ENCODE results near the gene CCDC40. TPM values are rescaled to one million over a fixed set of nuclear protein-coding genes. Genes with fewer than 3 reads are reported as not detected.

CCDC40 gene
- total RNA-seq, 2 experiments from 2014 or later = not detected

DNA sequence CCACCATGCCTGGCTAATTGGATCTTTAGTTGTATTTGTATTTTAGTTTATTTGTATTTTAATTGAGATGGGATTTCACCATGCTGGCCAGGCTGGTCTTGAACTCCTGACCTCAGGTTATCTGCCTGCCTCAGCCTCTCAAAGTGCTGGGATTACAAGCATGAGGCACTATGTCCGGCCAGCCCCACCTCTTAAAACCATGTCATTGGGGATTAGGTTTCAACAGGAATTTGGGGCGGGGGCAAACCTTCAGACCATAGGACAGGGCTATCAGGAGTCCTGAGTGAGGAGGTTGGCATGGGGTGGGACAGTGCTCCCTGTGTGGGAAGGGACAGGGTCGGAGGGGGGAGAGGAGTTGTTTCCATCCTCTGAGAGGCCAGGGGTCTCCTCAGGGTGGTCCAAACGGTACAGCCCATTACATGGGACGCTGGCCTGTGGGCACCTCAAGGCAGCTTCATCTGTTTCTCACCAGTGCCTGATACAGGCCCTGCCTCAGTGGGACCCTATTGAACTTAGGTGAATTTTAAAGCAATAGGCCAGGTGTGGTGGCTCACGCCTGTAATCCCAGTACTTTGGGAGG lies 86.6 kb downstream of the CCDC40 start:
- H3K4me3 ChIP-seq (ENCODE audit: low read depth, low read length, poor library complexity, severe bottlenecking) = no peak overlapping the region
- H3K36me3 ChIP-seq (ENCODE audit: insufficient read depth, low read length) = no peaks in the 10 kb centered on the region
- H3K79me2 ChIP-seq (ENCODE audit: insufficient read depth, low read depth, low read length) = no peaks in the 10 kb centered on the region
- no peaks in the 10 kb centered on the region for H3K4me1 ChIP-seq (ENCODE audit: insufficient read depth, low read length, poor library complexity, severe bottlenecking)
- DNase-seq (ENCODE audit: low spot score) = no peak
- BruUV-seq (replicated peaks) = no TSS peak
- no peaks in the 10 kb centered on the region for H3K9me3 ChIP-seq (ENCODE audit: low read length)
- no peak overlapping the region for H3K4me2 ChIP-seq (ENCODE audit: low read length)
- no peak for TF ChIP-seq CTCF (conservative IDR thresholded peaks at IDR 0.05; ENCODE audit: low read length)
- TF ChIP-seq EZH2phosphoT487 (IDR thresholded peaks at IDR 0.05; ENCODE audit: borderline replicate concordance, low read depth, low read length) = no peak
- intact Hi-C loops (cut with micrococcal nuclease; ENCODE audit: unreplicated experiment) = no loop called here
- H2AFZ ChIP-seq (ENCODE audit: low read length) = no peak overlapping the region
- H3K9me2 ChIP-seq (ENCODE audit: insufficient read depth, low read length) = no peaks in the 10 kb centered on the region
- H4K20me1 ChIP-seq (ENCODE audit: insufficient read depth, low read length) = no peaks in the 10 kb centered on the region
- ChIA-PET POLR2A (interaction anchor here (0.7 kb wide), 1 partner anchor 156 kb away, joined by 3 read pairs; no protein-coding TSS in a partner anchor), CTCF (ENCODE audit: unreplicated experiment) (no interaction called here)
- H3K27ac ChIP-seq (ENCODE audit: low read depth, low read length, poor library complexity, severe bottlenecking) = no peak overlapping the region

- ChIA-PET POLR2A (interaction anchor here (0.6 to 0.7 kb wide), 2 partner anchors 10 to 52 kb away, joined by 3 read pairs; no protein-coding TSS in a partner anchor), CTCF (ENCODE audit: unreplicated experiment) (no interaction called here)
- no peak overlapping the region for H3K4me2 ChIP-seq (ENCODE audit: low read length)
- no peak overlapping the region for H3K4me3 ChIP-seq (ENCODE audit: low read depth, low read length, poor library complexity, severe bottlenecking)
- intact Hi-C loops (cut with micrococcal nuclease; ENCODE audit: unreplicated experiment) = no loop called here
- no peaks in the 10 kb centered on the region for H3K9me2 ChIP-seq (ENCODE audit: insufficient read depth, low read length)
- BruUV-seq (replicated peaks) = no TSS peak
- no peak overlapping the region for H3K27ac ChIP-seq (ENCODE audit: low read depth, low read length, poor library complexity, severe bottlenecking)
- no peak overlapping the region for H2AFZ ChIP-seq (ENCODE audit: low read length)
- no peak for DNase-seq (ENCODE audit: low spot score)
- H3K9me3 ChIP-seq (ENCODE audit: low read length) = no peaks in the 10 kb centered on the region
- TF ChIP-seq CTCF (conservative IDR thresholded peaks at IDR 0.05; ENCODE audit: low read length) (no peak), EZH2phosphoT487 (IDR thresholded peaks at IDR 0.05; ENCODE audit: borderline replicate concordance, low read depth, low read length) (no peak)
- no peaks in the 10 kb centered on the region for H3K4me1 ChIP-seq (ENCODE audit: insufficient read depth, low read length, poor library complexity, severe bottlenecking)
- H3K79me2 ChIP-seq (ENCODE audit: insufficient read depth, low read depth, low read length) = no peaks in the 10 kb centered on the region
- H4K20me1 ChIP-seq (ENCODE audit: insufficient read depth, low read length) = no peaks in the 10 kb centered on the region
- no peaks in the 10 kb centered on the region for H3K36me3 ChIP-seq (ENCODE audit: insufficient read depth, low read length)
Measured at GRCh38 chr17:80123791-80124190, 87.3 kb downstream of the CCDC40 start.

DNA sequence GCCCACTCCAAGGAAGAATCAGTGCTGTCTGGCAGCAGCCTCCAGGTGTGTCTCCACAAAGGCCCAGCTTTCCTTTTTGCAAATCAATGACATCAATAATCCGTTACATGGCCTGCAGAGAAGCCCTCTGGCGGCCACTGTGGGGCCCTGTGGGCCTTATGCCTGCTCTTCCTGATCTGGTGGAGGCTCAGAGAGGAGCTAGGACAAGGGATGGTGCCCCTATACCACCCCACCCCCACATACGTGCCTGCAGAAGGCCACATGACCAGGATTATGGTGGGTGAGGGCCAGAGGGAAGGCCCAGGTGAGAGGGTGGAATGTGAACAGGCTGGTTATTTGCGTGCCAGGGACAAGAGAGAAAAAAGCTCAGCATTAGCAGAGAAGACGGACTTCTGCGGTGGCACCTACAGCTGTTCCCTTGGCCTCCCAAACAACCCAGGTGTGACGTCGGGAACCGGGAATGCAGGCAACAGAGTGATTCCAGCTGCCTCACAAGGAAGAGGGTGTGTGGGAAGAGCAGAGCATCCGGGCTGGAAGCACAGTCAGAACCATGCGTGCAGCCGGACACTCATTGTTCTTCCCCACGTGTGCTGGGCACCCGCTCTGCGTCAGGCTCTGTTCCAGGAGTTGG lies 88.0 kb downstream of the CCDC40 start:
- no peaks in the 10 kb centered on the region for H3K9me2 ChIP-seq (ENCODE audit: insufficient read depth, low read length)
- H2AFZ ChIP-seq (ENCODE audit: low read length) = no peak overlapping the region
- TF ChIP-seq EZH2phosphoT487 (IDR thresholded peaks at IDR 0.05; ENCODE audit: borderline replicate concordance, low read depth, low read length) (no peak), CTCF (conservative IDR thresholded peaks at IDR 0.05; ENCODE audit: low read length) (peak; percentile 60)
- intact Hi-C loops (cut with micrococcal nuclease; ENCODE audit: unreplicated experiment) = no loop called here
- no peak overlapping the region for H3K4me3 ChIP-seq (ENCODE audit: low read depth, low read length, poor library complexity, severe bottlenecking)
- no TSS peak for BruUV-seq (replicated peaks)
- POLR2A ChIA-PET = interaction anchor here (0.7 to 1.0 kb wide), 2 partner anchors 9 to 997 kb away, joined by 3 read pairs; no protein-coding TSS in a partner anchor
- H3K9me3 ChIP-seq (ENCODE audit: low read length) = no peaks in the 10 kb centered on the region
- H3K36me3 ChIP-seq (ENCODE audit: insufficient read depth, low read length) = no peaks in the 10 kb centered on the region
- no peaks in the 10 kb centered on the region for H3K79me2 ChIP-seq (ENCODE audit: insufficient read depth, low read depth, low read length)
- H3K27ac ChIP-seq (ENCODE audit: low read depth, low read length, poor library complexity, severe bottlenecking) = no peak overlapping the region
- no peaks in the 10 kb centered on the region for H4K20me1 ChIP-seq (ENCODE audit: insufficient read depth, low read length)
- no peaks in the 10 kb centered on the region for H3K4me1 ChIP-seq (ENCODE audit: insufficient read depth, low read length, poor library complexity, severe bottlenecking)
- H3K4me2 ChIP-seq (ENCODE audit: low read length) = no peak overlapping the region
- CTCF ChIA-PET (ENCODE audit: unreplicated experiment) = no interaction called here
- DNase-seq (ENCODE audit: low spot score) = no peak
